ENCODE results near the gene HJURP.
A peak's percentile ranks its signal among the peaks of the same experiment; 100 is the strongest.
"Not testable (repeated sequence)": the region's sequence is repeated elsewhere in the genome, so short reads cannot be mapped to it uniquely, and the experiment has no call there.

Gene HJURP, protein sequence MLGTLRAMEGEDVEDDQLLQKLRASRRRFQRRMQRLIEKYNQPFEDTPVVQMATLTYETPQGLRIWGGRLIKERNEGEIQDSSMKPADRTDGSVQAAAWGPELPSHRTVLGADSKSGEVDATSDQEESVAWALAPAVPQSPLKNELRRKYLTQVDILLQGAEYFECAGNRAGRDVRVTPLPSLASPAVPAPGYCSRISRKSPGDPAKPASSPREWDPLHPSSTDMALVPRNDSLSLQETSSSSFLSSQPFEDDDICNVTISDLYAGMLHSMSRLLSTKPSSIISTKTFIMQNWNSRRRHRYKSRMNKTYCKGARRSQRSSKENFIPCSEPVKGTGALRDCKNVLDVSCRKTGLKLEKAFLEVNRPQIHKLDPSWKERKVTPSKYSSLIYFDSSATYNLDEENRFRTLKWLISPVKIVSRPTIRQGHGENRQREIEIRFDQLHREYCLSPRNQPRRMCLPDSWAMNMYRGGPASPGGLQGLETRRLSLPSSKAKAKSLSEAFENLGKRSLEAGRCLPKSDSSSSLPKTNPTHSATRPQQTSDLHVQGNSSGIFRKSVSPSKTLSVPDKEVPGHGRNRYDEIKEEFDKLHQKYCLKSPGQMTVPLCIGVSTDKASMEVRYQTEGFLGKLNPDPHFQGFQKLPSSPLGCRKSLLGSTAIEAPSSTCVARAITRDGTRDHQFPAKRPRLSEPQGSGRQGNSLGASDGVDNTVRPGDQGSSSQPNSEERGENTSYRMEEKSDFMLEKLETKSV

DNA sequence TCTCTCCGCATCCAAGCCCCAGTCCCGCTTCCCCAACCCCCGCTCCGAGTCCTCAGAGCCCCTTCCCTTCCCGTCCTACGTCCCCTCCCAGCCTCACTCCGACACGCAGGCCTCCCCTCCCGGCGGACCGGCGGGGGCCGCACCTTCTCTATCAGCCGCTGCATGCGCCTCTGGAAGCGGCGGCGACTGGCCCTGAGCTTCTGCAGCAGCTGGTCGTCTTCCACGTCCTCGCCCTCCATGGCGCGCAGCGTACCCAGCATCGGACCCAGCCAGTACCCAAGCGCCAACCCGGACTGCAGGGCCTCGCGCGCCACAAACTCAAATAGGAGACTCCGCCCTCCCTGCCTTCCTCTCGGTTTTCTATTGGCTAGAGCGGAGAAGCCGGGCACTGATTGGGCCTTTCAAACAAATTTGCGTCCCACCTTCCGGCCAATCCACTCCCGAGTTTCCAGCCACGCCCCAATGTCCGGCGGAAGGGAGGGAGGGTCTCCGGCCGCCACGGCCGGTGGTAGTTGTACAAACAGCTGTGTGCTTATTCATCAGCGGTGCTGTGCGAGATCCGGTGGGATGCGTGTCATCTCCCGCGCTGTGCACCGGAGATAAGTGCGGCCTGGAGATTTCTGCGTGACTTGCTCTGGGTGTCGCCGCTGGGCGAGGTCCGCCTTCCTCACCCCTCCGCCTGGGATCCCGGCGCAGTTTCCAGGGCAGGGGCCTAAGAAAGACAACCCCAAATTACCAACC is at the start of gene HJURP:
Gene HJURP (minus strand): TSS at position 295 of the 741 bp plus-strand sequence. CDS start 35 bp downstream, at position 260.
- Histone ChIP-seq H3K9me3 (ENCODE audit: severe bottlenecking) (no peaks in the 10 kb centered on the region), H3K27me3 (ENCODE audit: insufficient read depth, poor library complexity, severe bottlenecking) (no peaks in the 10 kb centered on the region), H3K4me1 (ENCODE audit: insufficient read depth, poor library complexity, severe bottlenecking) (peaks cover 15% of the 10 kb centered on the region), H3K4me3 (ENCODE audit: severe bottlenecking) (peak within 1 kb of the TSS; percentile 67), H3K27ac (ENCODE audit: poor library complexity, severe bottlenecking) (peak within 1 kb of the TSS; percentile 59), H3K36me3 (ENCODE audit: low read depth) (peaks cover 43% of the 10 kb centered on the region)
- no peak for TF ChIP-seq CTCF (IDR thresholded peaks at IDR 0.05; ENCODE audit: poor library complexity, severe bottlenecking)
- peak; percentile 97 for ATAC-seq (ENCODE audit: low read depth)
- peak; percentile 93 for DNase-seq (ENCODE audit: low spot score)

DNA sequence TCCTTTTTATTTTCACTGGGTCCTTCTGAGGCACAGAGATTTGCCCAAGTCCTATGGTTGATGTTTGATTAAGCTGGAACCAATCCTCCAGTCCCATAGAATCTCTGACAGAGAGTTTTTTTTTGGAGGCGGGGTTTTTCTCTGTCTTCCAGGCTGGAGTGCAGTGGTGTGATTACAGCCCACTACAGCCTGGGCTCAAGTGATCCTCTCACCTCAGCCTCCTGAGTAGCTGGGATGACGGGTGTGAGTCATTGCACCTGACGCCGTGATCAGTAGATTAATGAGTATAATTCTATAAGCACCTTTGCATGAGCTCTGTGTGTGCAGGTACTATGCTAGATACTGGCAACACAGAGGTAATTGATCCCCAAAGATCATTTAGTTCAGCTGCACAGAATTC is 47.5 kb upstream of the HJURP start:
- H3K9me3 ChIP-seq (ENCODE audit: severe bottlenecking) = no peaks in the 10 kb centered on the region
- ATAC-seq (ENCODE audit: low read depth) (no peak), DNase-seq (ENCODE audit: low spot score) (no peak)
- H3K27ac ChIP-seq (ENCODE audit: poor library complexity, severe bottlenecking) = no peak overlapping the region
- TF ChIP-seq CTCF (IDR thresholded peaks at IDR 0.05; ENCODE audit: poor library complexity, severe bottlenecking) = no peak
- no peak overlapping the region for H3K4me3 ChIP-seq (ENCODE audit: severe bottlenecking)
- no peaks in the 10 kb centered on the region for H3K4me1 ChIP-seq (ENCODE audit: insufficient read depth, poor library complexity, severe bottlenecking)
- no peaks in the 10 kb centered on the region for H3K36me3 ChIP-seq (ENCODE audit: low read depth)
- H3K27me3 ChIP-seq (ENCODE audit: insufficient read depth, poor library complexity, severe bottlenecking) = peaks cover 4% of the 10 kb centered on the region

GRCh38 chr2:233901367-233901766 is 47.0 kb upstream of the HJURP start:
- H3K4me3 ChIP-seq (ENCODE audit: severe bottlenecking) = no peak overlapping the region
- H3K27ac ChIP-seq (ENCODE audit: poor library complexity, severe bottlenecking) = no peak overlapping the region
- no peaks in the 10 kb centered on the region for H3K36me3 ChIP-seq (ENCODE audit: low read depth)
- no peak for DNase-seq (ENCODE audit: low spot score)
- no peaks in the 10 kb centered on the region for H3K9me3 ChIP-seq (ENCODE audit: severe bottlenecking)
- no peaks in the 10 kb centered on the region for H3K4me1 ChIP-seq (ENCODE audit: insufficient read depth, poor library complexity, severe bottlenecking)
- no peak for ATAC-seq (ENCODE audit: low read depth)
- peaks cover 4% of the 10 kb centered on the region for H3K27me3 ChIP-seq (ENCODE audit: insufficient read depth, poor library complexity, severe bottlenecking)
- TF ChIP-seq CTCF (IDR thresholded peaks at IDR 0.05; ENCODE audit: poor library complexity, severe bottlenecking) = no peak

DNA sequence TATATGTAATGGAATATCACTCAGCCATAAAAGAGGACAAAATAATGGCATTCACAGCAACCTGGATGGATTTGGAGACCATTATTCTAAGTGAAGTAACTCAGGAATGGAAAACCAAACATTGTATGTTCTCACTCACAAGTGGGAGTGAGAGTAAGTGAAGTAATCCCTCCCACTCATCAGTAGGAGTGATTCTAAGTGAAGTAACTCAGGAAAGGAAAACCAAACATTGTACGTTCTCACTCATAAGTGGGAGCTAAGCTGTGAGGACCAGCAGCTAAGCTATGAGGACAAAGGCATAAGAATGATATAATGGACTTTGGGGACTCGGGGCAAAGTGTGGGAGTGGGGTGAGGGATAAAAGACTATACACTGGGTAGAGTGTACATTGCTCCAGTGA is 41.9 kb upstream of the HJURP start:
- not testable (repeated sequence) for H3K9me3 ChIP-seq (ENCODE audit: severe bottlenecking); H3K27ac ChIP-seq (ENCODE audit: poor library complexity, severe bottlenecking); H3K27me3 ChIP-seq (ENCODE audit: insufficient read depth, poor library complexity, severe bottlenecking); H3K4me3 ChIP-seq (ENCODE audit: severe bottlenecking); H3K4me1 ChIP-seq (ENCODE audit: insufficient read depth, poor library complexity, severe bottlenecking); ATAC-seq (ENCODE audit: low read depth); H3K36me3 ChIP-seq (ENCODE audit: low read depth); DNase-seq (ENCODE audit: low spot score)

DNA sequence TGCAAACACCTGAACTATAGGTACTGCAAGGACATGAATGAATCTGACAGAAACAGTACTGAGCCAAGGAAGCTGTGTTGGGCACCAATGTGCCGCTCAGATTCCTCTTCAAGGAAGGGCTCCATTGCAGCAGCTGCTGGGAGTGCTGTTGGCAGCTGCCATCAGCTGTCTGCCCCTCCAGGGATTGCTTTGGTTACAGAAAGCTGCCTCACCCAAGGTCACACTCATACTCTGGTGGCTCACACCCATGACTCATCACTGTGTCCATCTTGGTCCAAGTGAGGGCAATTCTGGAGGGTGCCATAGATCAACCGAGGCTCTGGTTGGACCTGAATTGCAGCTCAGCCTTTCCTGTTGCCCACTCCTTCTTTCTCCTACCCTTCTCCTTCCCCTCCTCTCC is 38.5 kb upstream of the HJURP start:
- Histone ChIP-seq H3K9me3 (ENCODE audit: severe bottlenecking) (no peaks in the 10 kb centered on the region), H3K27ac (ENCODE audit: poor library complexity, severe bottlenecking) (no peak overlapping the region), H3K4me3 (ENCODE audit: severe bottlenecking) (no peak overlapping the region), H3K36me3 (ENCODE audit: low read depth) (no peaks in the 10 kb centered on the region), H3K4me1 (ENCODE audit: insufficient read depth, poor library complexity, severe bottlenecking) (no peaks in the 10 kb centered on the region), H3K27me3 (ENCODE audit: insufficient read depth, poor library complexity, severe bottlenecking) (no peaks in the 10 kb centered on the region)
- TF ChIP-seq CTCF (IDR thresholded peaks at IDR 0.05; ENCODE audit: poor library complexity, severe bottlenecking) = no peak
- DNase-seq (ENCODE audit: low spot score) (no peak), ATAC-seq (ENCODE audit: low read depth) (no peak)
